H1 (cell line): ENCODE results near the gene KCNQ1. TPM values are rescaled to one million over a fixed set of nuclear protein-coding genes. Genes with fewer than 3 reads are reported as not detected.

Experiments
- CTCF ChIA-PET: fragments of 300-600 bp; sonication (Branson Sonifier 250); formaldehyde crosslinking; loops from one replicate; lab custom pipeline; 2021; ENCODE audit not compliant: partially characterized antibody; lab: Charles Lee
- POLR2A ChIA-PET: fragments of 300-600 bp; sonication (Branson Sonifier 250); formaldehyde crosslinking; loops from one replicate; lab custom pipeline; 2021; ENCODE audit warnings: inconsistent platforms; ENCODE audit not compliant: partially characterized antibody; lab: Charles Lee
- DNase-seq, 2 experiments: peaks; one replicate each; pipeline versions ENCODE4 v3.0.0 to v3.0.0-alpha.2; 2010 to 2022; ENCODE audit warnings: low spot score in 2 of 2, low read depth in 1 of 2, mixed read lengths in 1 of 2
- FAIRE-seq: peaks from 2 replicates; lab custom pipeline; 2011; peaks lifted over from hg19 to GRCh38; lab: Jason Lieb, UNC
- H2AFZ ChIP-seq: 2 replicates; pipeline ENCODE4 v1.8.1; 2012; ENCODE audit warnings: low read length, inconsistent platforms
- H2AK5ac ChIP-seq: 2 replicates; pipeline ENCODE4 v1.6.1; 2013; ENCODE audit warnings: low read depth, low read length
- H2BK120ac ChIP-seq: replicated peaks from 2 replicates; pipeline ENCODE3; 2013; ENCODE audit warnings: low read depth, low read length, inconsistent platforms
- H2BK12ac ChIP-seq: 2 replicates; pipeline ENCODE4 v1.6.1; 2013; ENCODE audit warnings: low read depth, low read length
- H2BK15ac ChIP-seq: 2 replicates; pipeline ENCODE4 v1.6.1; 2013; ENCODE audit warnings: low read length
- H2BK20ac ChIP-seq: 2 replicates; pipeline ENCODE4 v1.6.1; 2013; ENCODE audit warnings: low read length
- H2BK5ac ChIP-seq: 2 replicates; pipeline ENCODE4 v1.6.1; 2013; ENCODE audit warnings: low read depth, low read length
- H3K14ac ChIP-seq: 2 replicates; pipeline ENCODE4 v1.6.1; 2013; ENCODE audit warnings: inconsistent platforms; ENCODE audit not compliant: insufficient read length
- H3K18ac ChIP-seq: 2 replicates; pipeline ENCODE4 v1.6.1; 2013; ENCODE audit warnings: low read length; ENCODE audit errors: extremely low read depth
- H3K23ac ChIP-seq: 2 replicates; pipeline ENCODE4 v1.6.1; 2013; ENCODE audit warnings: inconsistent platforms; ENCODE audit not compliant: insufficient read length
- H3K23me2 ChIP-seq: 2 replicates; pipeline ENCODE4 v1.6.1; 2013; ENCODE audit warnings: low read depth, low read length
- H3K27ac ChIP-seq: 2 replicates; pipeline ENCODE4 v1.6.1; 2011; ENCODE audit warnings: low read depth, low read length, inconsistent platforms
- H3K27me3 ChIP-seq, 4 experiments: replicated peaks in 1 of 4; 1 replicate in 1 of 4; 2 replicates in 3 of 4; pipeline versions ENCODE4 v1.6.1 to v1.8.1; 2011 to 2013; ENCODE audit warnings: low read length in 3 of 4, mild to moderate bottlenecking in 3 of 4, inconsistent platforms in 2 of 4, mixed read lengths in 2 of 4, moderate library complexity in 1 of 4; ENCODE audit not compliant: control insufficient read depth in 3 of 4, insufficient read depth in 3 of 4; ENCODE audit errors: extremely low read depth in 1 of 4
- H3K36me3 ChIP-seq, 4 experiments: 2 replicates each; pipeline versions ENCODE4 v1.6.1 to v1.8.1; 2011 to 2013; ENCODE audit warnings: mild to moderate bottlenecking in 4 of 4, low read length in 3 of 4, moderate library complexity in 2 of 4, control low read depth in 1 of 4, inconsistent platforms in 1 of 4; ENCODE audit not compliant: insufficient read depth in 4 of 4, control insufficient read depth in 2 of 4
- H3K4ac ChIP-seq: replicated peaks from 2 replicates; pipeline ENCODE3; 2013; ENCODE audit warnings: low read length, low read depth, mixed read lengths, inconsistent platforms; ENCODE audit not compliant: insufficient read length
- H3K4me1 ChIP-seq, 4 experiments: replicated peaks in 1 of 4; 1 replicate in 1 of 4; 2 replicates in 3 of 4; pipeline versions ENCODE4 v1.6.1 to v1.8.1; 2011 to 2013; ENCODE audit warnings: low read length in 3 of 4, inconsistent platforms in 2 of 4, mixed read lengths in 1 of 4; ENCODE audit not compliant: insufficient read depth in 4 of 4, control insufficient read depth in 3 of 4
- H3K4me2 ChIP-seq, 2 experiments: 2 replicates each; pipeline versions ENCODE4 v1.6.1 to v1.8.1; 2011 to 2013; ENCODE audit warnings: low read depth in 2 of 2, low read length in 2 of 2, control low read depth in 1 of 2, inconsistent platforms in 1 of 2, mild to moderate bottlenecking in 1 of 2; ENCODE audit not compliant: insufficient read depth in 1 of 2
- H3K4me3 ChIP-seq, 4 experiments: fragments of 200-600, 300-600 bp in 1 of 4; sonication (generic), shearing (Covaris generic), sonication (Bioruptor Twin) in 1 of 4; 2 replicates each; pipeline versions ENCODE4 v1.5.1 to v1.8.1; 2011 to 2016; ENCODE audit warnings: low read length in 4 of 4, low read depth in 3 of 4, control low read depth in 2 of 4, inconsistent platforms in 2 of 4, mild to moderate bottlenecking in 2 of 4, mixed read lengths in 1 of 4, moderate library complexity in 1 of 4; ENCODE audit not compliant: insufficient read depth in 2 of 4; ENCODE audit errors: extremely low read depth in 1 of 4
- H3K56ac ChIP-seq: replicated peaks from 2 replicates; pipeline ENCODE3; 2013; ENCODE audit warnings: low read depth, mild to moderate bottlenecking, mixed read lengths, low read length, inconsistent platforms; ENCODE audit not compliant: insufficient read length
- H3K79me1 ChIP-seq: 2 replicates; pipeline ENCODE4 v1.6.1; 2013; ENCODE audit warnings: low read depth, low read length, control low read depth
- H3K79me2 ChIP-seq, 2 experiments: 2 replicates each; pipeline versions ENCODE4 v1.6.1 to v1.8.1; 2012 to 2013; ENCODE audit warnings: low read length in 2 of 2, mild to moderate bottlenecking in 2 of 2, inconsistent platforms in 1 of 2; ENCODE audit not compliant: insufficient read depth in 2 of 2, control insufficient read depth in 1 of 2
- H3K9ac ChIP-seq, 4 experiments: replicated peaks in 1 of 4; 1 replicate in 1 of 4; 2 replicates in 3 of 4; pipeline versions ENCODE4 v1.6.1 to v1.8.1; 2011 to 2013; ENCODE audit warnings: low read depth in 3 of 4, low read length in 3 of 4, control low read depth in 2 of 4, mild to moderate bottlenecking in 2 of 4, moderate library complexity in 2 of 4, inconsistent platforms in 1 of 4; ENCODE audit errors: extremely low read depth in 1 of 4
- H3K9me3 ChIP-seq, 2 experiments: 2 replicates each; pipeline versions ENCODE4 v1.6.1 to v1.8.1; 2012 to 2013; ENCODE audit warnings: mild to moderate bottlenecking in 2 of 2, moderate library complexity in 2 of 2, control low read depth in 1 of 2, inconsistent platforms in 1 of 2, low read depth in 1 of 2, low read length in 1 of 2, mixed read lengths in 1 of 2; ENCODE audit not compliant: insufficient read depth in 2 of 2
- H4K20me1 ChIP-seq, 2 experiments: replicated peaks in 1 of 2; 2 replicates each; pipeline versions ENCODE3 to v1.8.1; 2011 to 2013; ENCODE audit warnings: inconsistent platforms in 2 of 2, low read length in 2 of 2, mild to moderate bottlenecking in 1 of 2; ENCODE audit not compliant: insufficient read depth in 2 of 2, control insufficient read depth in 1 of 2
- H4K5ac ChIP-seq: 2 replicates; pipeline ENCODE4 v1.6.1; 2013; ENCODE audit warnings: low read length, low read depth, mixed read lengths, inconsistent platforms; ENCODE audit not compliant: insufficient read length
- H4K8ac ChIP-seq: 2 replicates; pipeline ENCODE4 v1.8.0; 2013; ENCODE audit warnings: mild to moderate bottlenecking, moderate library complexity, low read length, inconsistent platforms; ENCODE audit not compliant: insufficient read depth; ENCODE audit errors: extremely low read depth
- H4K91ac ChIP-seq: replicated peaks from 2 replicates; pipeline ENCODE3; 2013; ENCODE audit warnings: low read length, mixed read lengths, inconsistent platforms; ENCODE audit not compliant: insufficient read length
- WGBS, 2 experiments: shearing (Covaris generic) in 1 of 2; methylation state at CpG; one replicate each; pipeline versions ENCODE4 v1.1.6 to v1.1.7; 2013 to 2015; ENCODE audit warnings: low lambda C conversion rate in 2 of 2, mixed read lengths in 2 of 2, inconsistent platforms in 1 of 2, low coverage in 1 of 2, missing lambda C conversion rate in 1 of 2; ENCODE audit not compliant: insufficient replicate concordance in 2 of 2, insufficient coverage in 1 of 2, insufficient read length in 1 of 2; ENCODE audit errors: extremely low coverage in 1 of 2, missing lambda C conversion rate in 1 of 2; 5-methylcytosine and 5-hydroxymethylcytosine counted together
- polyA plus RNA-seq, 7 experiments: library from polyadenylated mRNA; depleted of rRNA in 3 of 7; stranded (reverse) in 5 of 7; unstranded in 2 of 7; fragments of >200 nt in 5 of 7; fragments of 200-250 nt in 2 of 7; gene quantifications; 1 replicate in 5 of 7; 2 replicates in 1 of 7; 4 replicates in 1 of 7; pipeline versions ENCODE4 v1.2.1 to v1.2.3, GENCODE V29; 2011 to 2013; ENCODE audit warnings: missing spikeins in 2 of 7, mixed read lengths in 2 of 7
- total RNA-seq: library from RNA; stranded (reverse); fragmentation: NEBNext Ultra II Directional; extraction: Animal tissue kit (Norgen Biotek cat#: 25700); gene quantifications from 2 replicates; pipeline ENCODE4 v1.2.1, GENCODE V29; 2021

Gene KCNQ1
- total and polyA plus RNA-seq, 2 of the 8 experiments (the other 6 are each of a cell fraction or from before 2014, with no cell fraction given), result 1.9 to 2.0 TPM

GRCh38 chr11:2737226-2737590, 292.4 kb downstream of the KCNQ1 start:
- H2AK5ac ChIP-seq, result no peak overlapping the region
- no peak overlapping the region for H2BK20ac ChIP-seq
- H3K4me1 ChIP-seq, result peaks cover 0 to 4% (median 0%) of the 10 kb centered on the region in 4 experiments; a peak in 1 of 7 replicates
- H4K20me1 ChIP-seq, result peaks cover 0 to 4% of the 10 kb centered on the region in 2 experiments
- H2BK15ac ChIP-seq, result no peak overlapping the region
- no peak overlapping the region for H3K14ac ChIP-seq
- FAIRE-seq, result no peak
- no peak overlapping the region for H3K23ac ChIP-seq
- H3K27ac ChIP-seq, result no peak overlapping the region
- H4K91ac ChIP-seq, result no peak overlapping the region
- no peaks in the 10 kb centered on the region for H3K36me3 ChIP-seq
- H3K18ac ChIP-seq, result no peak overlapping the region
- no peak overlapping the region for H3K9ac ChIP-seq
- peak overlapping the region; percentile 14; the same call in 1 of the 2 replicates for H4K8ac ChIP-seq
- H2BK12ac ChIP-seq, result no peak overlapping the region
- WGBS, 2 experiments, result 89% methylated on average over 5 of the region's 7 CpGs; no CpG with 5 or more reads in 1 of the 2 experiments
- ChIA-PET CTCF (interaction anchor here (0.8 to 1.5 kb wide), 4 partner anchors 44 to 206 kb away, joined by 3 to 4 read pairs (median 3); no protein-coding TSS in a partner anchor), POLR2A (no interaction called here)
- no peaks in the 10 kb centered on the region for H3K79me2 ChIP-seq
- no peaks in the 10 kb centered on the region for H3K23me2 ChIP-seq
- H3K9me3 ChIP-seq, result no peaks in the 10 kb centered on the region; a peak in 1 of 4 replicates
- H3K4me3 ChIP-seq, result no peak overlapping the region
- no peak overlapping the region for H2AFZ ChIP-seq
- no peak overlapping the region for H3K4me2 ChIP-seq
- H2BK5ac ChIP-seq, result no peak overlapping the region
- H3K27me3 ChIP-seq, result peaks cover 0 to 22% (median 13%) of the 10 kb centered on the region in 4 experiments; a peak in 5 of 7 replicates
- DNase-seq, result no peak
- no peak overlapping the region for H4K5ac ChIP-seq
- H3K4ac ChIP-seq, result no peak overlapping the region
- no peak overlapping the region for H2BK120ac ChIP-seq
- no peak overlapping the region for H3K56ac ChIP-seq
- no peaks in the 10 kb centered on the region for H3K79me1 ChIP-seq
